Medulla oblongata (tissue), 1 donor: ENCODE results near the gene DPM1.
A peak's percentile ranks its signal among the peaks of the same experiment; 100 is the strongest.

Experiments used
- DNase-seq: peaks from one replicate; pipeline ENCODE4 v3.0.0-alpha.2; 2015; ENCODE audit errors: extremely low spot score

Gene DPM1

GRCh38 chr20:50957798-50958614 lies at the start of gene DPM1:
TSS of gene DPM1 (minus strand) at chr20:50958532. CDS start at chr20:50958523, 9 bp downstream.
- peak; percentile 95 for DNase-seq

GRCh38 chr20:51005214-51005613 lies 46.9 kb upstream of the DPM1 start:
- no peak for DNase-seq

GRCh38 chr20:51004781-51005180 lies 46.4 kb upstream of the DPM1 start:
- no peak for DNase-seq

- DNase-seq, result no peak
Measured at GRCh38 chr20:51004305-51004727, 46.0 kb upstream of the DPM1 start.

- no peak for DNase-seq
Measured at GRCh38 chr20:51003753-51004152, 45.4 kb upstream of the DPM1 start.

- DNase-seq, result no peak
Measured at GRCh38 chr20:51002633-51003032, 44.3 kb upstream of the DPM1 start.

- no peak for DNase-seq
Measured at GRCh38 chr20:51001430-51002265, 43.3 kb upstream of the DPM1 start.

GRCh38 chr20:50999355-50999754 lies 41.0 kb upstream of the DPM1 start:
- DNase-seq, result no peak

- no peak for DNase-seq
Measured at GRCh38 chr20:50996901-50997865, 38.9 kb upstream of the DPM1 start.

GRCh38 chr20:50995506-50995905 lies 37.2 kb upstream of the DPM1 start:
- no peak for DNase-seq

GRCh38 chr20:50993876-50994275 lies 35.5 kb upstream of the DPM1 start:
- DNase-seq, result no peak

- peak; percentile 12 for DNase-seq
Measured at GRCh38 chr20:50992733-50993457, 34.6 kb upstream of the DPM1 start.

GRCh38 chr20:50992336-50992732 lies 34.0 kb upstream of the DPM1 start:
- no peak for DNase-seq

GRCh38 chr20:50991076-50991475 lies 32.7 kb upstream of the DPM1 start:
- no peak for DNase-seq

- DNase-seq, result peak; percentile 94
Measured at GRCh38 chr20:50987493-50988210, 29.3 kb upstream of the DPM1 start.

GRCh38 chr20:50983321-50983720 lies 25.0 kb upstream of the DPM1 start:
- DNase-seq, result no peak

- no peak for DNase-seq
Measured at GRCh38 chr20:50982363-50982762, 24.0 kb upstream of the DPM1 start.

- no peak for DNase-seq
Measured at GRCh38 chr20:50981714-50982048, 23.3 kb upstream of the DPM1 start.

- DNase-seq, result peak; percentile 76
Measured at GRCh38 chr20:50980851-50981713, 22.8 kb upstream of the DPM1 start.
